Measurements from ENCODE around the gene ACTL7B. TPM values are rescaled to one million over a fixed set of nuclear protein-coding genes. Genes with fewer than 3 reads are reported as not detected.

ACTL7B gene
- total and polyA plus RNA-seq, 2 experiments from 2014 or later = not detected

- ATAC-seq (no peak), DNase-seq (ENCODE audit: low spot score) (no peak)
- Mint-ChIP-seq H3K27me3 (ENCODE audit: insufficient read depth, low read depth, poor library complexity) (peaks cover 2% of the 10 kb centered on the region), H3K4me3 (no peak overlapping the region), H3K4me1 (peaks cover 2% of the 10 kb centered on the region; the same call in 1 of the 3 replicates), H3K27ac (no peak overlapping the region), H3K9me3 (no peaks in the 10 kb centered on the region; the same call in 2 of the 3 replicates), H3K36me3 (ENCODE audit: low read depth) (no peaks in the 10 kb centered on the region)
- Histone ChIP-seq H3K4me1 (ENCODE audit: insufficient read depth) (peaks cover 3% of the 10 kb centered on the region; the same call in 1 of the 2 replicates), H3K9me2 (ENCODE audit: insufficient read depth) (no peaks in the 10 kb centered on the region), H3K79me2 (replicated peaks; ENCODE audit: insufficient read depth) (no peaks in the 10 kb centered on the region), H2AFZ (no peak overlapping the region), H3K27ac (ENCODE audit: low read depth) (no peak overlapping the region), H3K36me3 (ENCODE audit: insufficient read depth) (no peaks in the 10 kb centered on the region), H3K4me3 (no peak overlapping the region), H4K20me1 (replicated peaks; ENCODE audit: insufficient read depth) (no peaks in the 10 kb centered on the region), H3K4me2 (no peak overlapping the region), H3K27me3 (ENCODE audit: insufficient read depth) (no peaks in the 10 kb centered on the region), H3F3A (replicated peaks; ENCODE audit: low read depth) (no peaks in the 10 kb centered on the region)
- TF ChIP-seq, protein P1, sequence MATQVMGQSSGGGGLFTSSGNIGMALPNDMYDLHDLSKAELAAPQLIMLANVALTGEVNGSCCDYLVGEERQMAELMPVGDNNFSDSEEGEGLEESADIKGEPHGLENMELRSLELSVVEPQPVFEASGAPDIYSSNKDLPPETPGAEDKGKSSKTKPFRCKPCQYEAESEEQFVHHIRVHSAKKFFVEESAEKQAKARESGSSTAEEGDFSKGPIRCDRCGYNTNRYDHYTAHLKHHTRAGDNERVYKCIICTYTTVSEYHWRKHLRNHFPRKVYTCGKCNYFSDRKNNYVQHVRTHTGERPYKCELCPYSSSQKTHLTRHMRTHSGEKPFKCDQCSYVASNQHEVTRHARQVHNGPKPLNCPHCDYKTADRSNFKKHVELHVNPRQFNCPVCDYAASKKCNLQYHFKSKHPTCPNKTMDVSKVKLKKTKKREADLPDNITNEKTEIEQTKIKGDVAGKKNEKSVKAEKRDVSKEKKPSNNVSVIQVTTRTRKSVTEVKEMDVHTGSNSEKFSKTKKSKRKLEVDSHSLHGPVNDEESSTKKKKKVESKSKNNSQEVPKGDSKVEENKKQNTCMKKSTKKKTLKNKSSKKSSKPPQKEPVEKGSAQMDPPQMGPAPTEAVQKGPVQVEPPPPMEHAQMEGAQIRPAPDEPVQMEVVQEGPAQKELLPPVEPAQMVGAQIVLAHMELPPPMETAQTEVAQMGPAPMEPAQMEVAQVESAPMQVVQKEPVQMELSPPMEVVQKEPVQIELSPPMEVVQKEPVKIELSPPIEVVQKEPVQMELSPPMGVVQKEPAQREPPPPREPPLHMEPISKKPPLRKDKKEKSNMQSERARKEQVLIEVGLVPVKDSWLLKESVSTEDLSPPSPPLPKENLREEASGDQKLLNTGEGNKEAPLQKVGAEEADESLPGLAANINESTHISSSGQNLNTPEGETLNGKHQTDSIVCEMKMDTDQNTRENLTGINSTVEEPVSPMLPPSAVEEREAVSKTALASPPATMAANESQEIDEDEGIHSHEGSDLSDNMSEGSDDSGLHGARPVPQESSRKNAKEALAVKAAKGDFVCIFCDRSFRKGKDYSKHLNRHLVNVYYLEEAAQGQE (IDR thresholded peaks at IDR 0.05; ENCODE audit: unreplicated experiment) = no peak
- no peak for TF ChIP-seq ZNF114 (CRISPR knock-in tag; IDR thresholded peaks at IDR 0.05)
- TF ChIP-seq EZH2phosphoT487 (IDR thresholded peaks at IDR 0.05; ENCODE audit: unreplicated experiment) = no peak
- TF ChIP-seq STAT1 (IDR thresholded peaks at IDR 0.05; ENCODE audit: unreplicated experiment) = no peak
- no peak for TF ChIP-seq EZH2 (IDR thresholded peaks at IDR 0.05; ENCODE audit: low read depth, unreplicated experiment)
- no peak for TF ChIP-seq ZNF331 (CRISPR knock-in tag; IDR thresholded peaks at IDR 0.05; ENCODE audit: low read depth)
- TF ChIP-seq ZNF462 (CRISPR knock-in tag; IDR thresholded peaks at IDR 0.05) = no peak
These were observed 10.3 kb downstream of the ACTL7B start for GRCh38 chr9:108845507-108845906.

Measured in GM23338 (cell line).